A673 (cell line): Measurements from ENCODE around the gene CA5B.

ENCODE experiments used
- EZH2 ChIP-seq: fragments of 200-600 bp; sonication (generic); IDR thresholded peaks from 2 replicates; pipeline ENCODE4 v1.6.1; 2017; ENCODE audit warnings: borderline replicate concordance, low read depth, mild to moderate bottlenecking, mixed read lengths, antibody characterized with exemption, low read length; ENCODE audit not compliant: poor library complexity, severe bottlenecking
- TF ChIP-seq, protein P1 (sequence below): fragments of 300-800, 200-600 bp; sonication (generic); conservative IDR thresholded peaks from 2 replicates; pipeline ENCODE4 v1.5.1; 2017; ENCODE audit warnings: low read depth, mild to moderate bottlenecking, antibody characterized with exemption, low read length, moderate library complexity, mixed read lengths

DNA sequence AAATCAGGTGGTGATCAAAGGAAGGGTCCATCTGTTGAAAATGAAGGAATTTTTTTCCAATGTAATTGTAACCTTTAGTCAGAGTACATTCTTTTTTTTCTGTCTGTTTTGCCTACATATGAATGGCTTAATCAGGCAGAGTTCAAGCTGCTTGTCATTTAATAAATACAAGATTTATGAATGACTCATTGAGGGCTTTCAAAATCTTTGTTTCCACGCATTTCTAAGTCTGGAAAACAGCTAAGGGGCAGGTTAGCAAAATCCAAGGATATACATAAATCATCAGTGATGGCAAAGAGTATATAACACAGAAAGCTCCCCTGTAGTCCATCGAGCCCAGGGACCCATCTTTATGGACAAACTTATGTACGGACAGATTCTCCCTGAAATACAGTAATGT lies 1.8 kb downstream of the CA5B start:
- TF ChIP-seq, protein P1, sequence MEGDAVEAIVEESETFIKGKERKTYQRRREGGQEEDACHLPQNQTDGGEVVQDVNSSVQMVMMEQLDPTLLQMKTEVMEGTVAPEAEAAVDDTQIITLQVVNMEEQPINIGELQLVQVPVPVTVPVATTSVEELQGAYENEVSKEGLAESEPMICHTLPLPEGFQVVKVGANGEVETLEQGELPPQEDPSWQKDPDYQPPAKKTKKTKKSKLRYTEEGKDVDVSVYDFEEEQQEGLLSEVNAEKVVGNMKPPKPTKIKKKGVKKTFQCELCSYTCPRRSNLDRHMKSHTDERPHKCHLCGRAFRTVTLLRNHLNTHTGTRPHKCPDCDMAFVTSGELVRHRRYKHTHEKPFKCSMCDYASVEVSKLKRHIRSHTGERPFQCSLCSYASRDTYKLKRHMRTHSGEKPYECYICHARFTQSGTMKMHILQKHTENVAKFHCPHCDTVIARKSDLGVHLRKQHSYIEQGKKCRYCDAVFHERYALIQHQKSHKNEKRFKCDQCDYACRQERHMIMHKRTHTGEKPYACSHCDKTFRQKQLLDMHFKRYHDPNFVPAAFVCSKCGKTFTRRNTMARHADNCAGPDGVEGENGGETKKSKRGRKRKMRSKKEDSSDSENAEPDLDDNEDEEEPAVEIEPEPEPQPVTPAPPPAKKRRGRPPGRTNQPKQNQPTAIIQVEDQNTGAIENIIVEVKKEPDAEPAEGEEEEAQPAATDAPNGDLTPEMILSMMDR = no peak
- no peak for TF ChIP-seq EZH2
